HG03103 (cell line): Measurements from ENCODE around the gene VPS39.

Source experiments
- ATAC-seq: cut with Tn5 transposase; IDR thresholded peaks from one replicate; pipeline ENCODE4 v1.9.1; 2021; ENCODE audit warnings: low read depth; ENCODE audit not compliant: unreplicated experiment

The VPS39 gene

GRCh38 chr15:42148808-42149492, 59.2 kb downstream of the VPS39 start:
- no peak for ATAC-seq

DNA sequence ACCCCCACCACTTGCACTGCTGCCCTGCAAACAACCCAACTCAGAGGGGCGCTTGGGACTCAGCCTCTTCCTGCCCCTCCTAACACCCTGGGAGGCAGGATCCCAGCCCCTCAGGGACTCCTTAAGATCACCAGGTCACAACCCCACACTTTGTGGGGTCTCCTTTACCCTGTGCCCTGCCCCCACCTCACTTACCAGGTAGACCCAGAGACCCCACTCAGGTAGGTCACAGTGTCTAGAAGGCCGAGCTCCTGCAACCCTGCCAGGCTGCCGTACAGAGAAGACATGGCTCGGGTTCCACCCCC, 60.7 kb downstream of the VPS39 start:
- no peak for ATAC-seq

GRCh38 chr15:42146551-42147430, 61.3 kb downstream of the VPS39 start:
- no peak for ATAC-seq

- no peak for ATAC-seq
Observed at GRCh38 chr15:42145546-42146455, 62.3 kb downstream of the VPS39 start.

DNA sequence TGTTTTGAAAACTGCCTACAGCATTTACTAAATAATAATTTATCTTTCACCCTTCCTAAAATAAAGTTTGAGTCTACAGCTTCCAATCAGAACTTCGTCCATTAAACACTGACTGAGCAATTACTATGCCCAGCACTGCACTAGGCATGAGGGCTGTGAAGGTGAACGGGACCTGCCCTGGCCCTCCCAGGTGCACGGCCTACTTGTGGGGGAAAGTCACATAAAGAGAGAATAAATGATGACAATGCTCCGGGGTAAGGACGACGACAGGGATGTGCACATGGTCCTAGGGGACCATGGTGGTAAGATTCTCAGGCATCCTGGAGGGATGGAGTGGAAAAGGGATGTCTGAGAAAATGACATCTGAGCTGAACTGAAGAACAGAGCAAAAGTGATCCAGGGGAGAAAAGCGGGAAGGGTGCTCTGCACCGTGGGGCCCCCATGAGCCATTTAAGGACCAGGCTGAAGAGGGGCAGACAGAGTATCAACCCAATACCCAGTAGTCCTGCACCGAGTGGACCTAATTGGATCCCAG, 63.2 kb downstream of the VPS39 start:
- ATAC-seq = no peak

DNA sequence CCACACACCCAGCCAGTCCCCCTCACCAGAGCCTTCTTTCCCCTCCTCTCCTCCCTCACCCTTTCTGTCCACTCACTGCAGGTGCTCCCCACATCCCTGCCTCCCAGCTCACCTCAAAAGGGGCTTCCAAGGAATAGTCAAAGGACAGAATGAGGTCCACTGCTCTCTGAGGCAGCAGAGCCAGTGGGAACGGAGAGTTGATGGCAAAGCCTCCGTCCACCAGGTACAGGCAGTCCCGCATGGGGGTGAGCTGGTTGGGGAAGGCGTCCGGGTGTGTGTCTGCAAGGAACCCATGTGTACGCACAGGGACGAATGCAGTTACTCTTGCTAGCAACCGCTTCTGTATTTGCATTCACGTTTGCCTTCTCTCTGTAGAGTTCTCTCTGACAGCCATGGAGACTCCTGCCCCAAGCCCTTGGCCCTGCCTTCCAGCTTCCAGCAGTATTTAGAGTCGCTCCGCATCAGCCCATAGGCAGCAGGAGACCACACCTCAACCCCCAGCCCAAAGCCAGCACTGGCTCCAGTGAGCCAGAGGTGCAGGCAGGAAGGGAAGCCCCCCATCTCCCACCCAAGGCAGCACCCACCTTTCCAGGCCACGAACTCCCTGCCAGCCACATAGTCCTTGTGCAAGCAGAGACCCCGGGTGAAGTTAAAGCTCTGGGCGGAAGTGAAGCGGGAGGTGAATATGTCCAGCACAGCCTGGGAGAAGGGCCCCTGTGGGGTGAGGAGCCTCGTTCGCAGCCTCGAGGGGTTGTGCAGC, 64.1 kb downstream of the VPS39 start:
- ATAC-seq = no peak

GRCh38 chr15:42143356-42143755, 64.7 kb downstream of the VPS39 start:
- no peak for ATAC-seq

DNA sequence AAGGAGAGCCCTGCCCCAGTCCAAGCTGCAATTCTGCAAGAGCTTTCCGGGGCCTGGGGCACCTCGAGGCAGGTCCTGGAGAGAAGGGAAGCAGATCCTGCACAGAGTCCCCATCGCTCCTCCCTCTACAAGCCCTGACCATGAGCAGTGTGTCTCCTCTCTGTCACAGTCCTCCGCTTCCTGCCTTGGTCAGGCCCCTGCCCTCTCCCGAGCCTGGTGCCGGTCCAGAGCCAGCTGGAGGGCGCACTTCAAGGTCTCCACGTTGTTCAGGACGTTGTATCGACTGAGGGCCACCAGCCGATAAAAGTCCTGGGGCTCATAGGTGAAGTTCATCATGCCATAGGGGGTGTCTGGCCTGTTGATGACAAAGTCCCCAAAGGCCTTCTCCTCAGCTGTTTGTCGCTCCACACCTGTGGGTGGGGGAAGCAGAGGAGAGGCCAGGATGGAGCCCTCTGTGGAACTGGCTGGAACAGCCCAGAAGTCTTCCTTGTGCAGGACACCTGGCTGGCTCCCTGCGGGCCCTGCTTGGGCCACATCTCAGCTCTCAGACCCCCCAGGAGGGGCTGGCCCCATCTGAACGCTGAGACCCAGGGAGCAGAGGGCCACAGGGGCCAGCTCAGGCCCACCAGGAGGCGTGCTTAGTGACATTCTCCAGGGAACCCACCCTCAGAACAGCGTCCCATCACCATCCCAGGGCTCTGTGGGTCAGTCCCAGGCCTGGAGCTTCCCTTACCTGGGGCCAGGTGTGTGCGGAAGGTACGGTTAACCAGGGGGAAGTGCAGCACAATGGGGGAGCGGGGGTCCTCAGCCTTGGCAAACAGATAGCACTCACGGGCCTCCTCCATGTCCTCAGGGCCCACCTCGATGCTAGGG, 66.1 kb downstream of the VPS39 start:
- ATAC-seq = no peak

DNA sequence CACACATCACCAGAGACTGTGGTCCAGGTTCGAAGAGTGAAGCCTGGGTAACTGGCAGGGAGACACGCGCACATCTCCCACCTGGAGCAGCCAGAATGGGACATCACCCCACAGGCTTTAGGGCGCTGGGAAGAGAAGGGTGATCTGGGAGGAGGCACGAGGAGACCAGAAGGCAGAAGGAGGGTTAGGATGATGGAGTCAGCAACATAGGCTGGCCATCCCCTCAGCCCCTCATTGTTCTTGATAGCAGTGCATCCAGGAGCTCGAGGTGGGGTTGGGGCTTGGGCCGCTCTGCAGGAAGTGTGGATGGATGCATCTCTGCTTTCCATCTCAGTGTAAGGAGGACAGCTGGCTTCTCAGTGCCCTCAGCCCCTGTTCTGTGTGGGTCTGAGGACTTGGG, 66.9 kb downstream of the VPS39 start:
- no peak for ATAC-seq

GRCh38 chr15:42140383-42141070, 67.6 kb downstream of the VPS39 start:
- no peak for ATAC-seq

DNA sequence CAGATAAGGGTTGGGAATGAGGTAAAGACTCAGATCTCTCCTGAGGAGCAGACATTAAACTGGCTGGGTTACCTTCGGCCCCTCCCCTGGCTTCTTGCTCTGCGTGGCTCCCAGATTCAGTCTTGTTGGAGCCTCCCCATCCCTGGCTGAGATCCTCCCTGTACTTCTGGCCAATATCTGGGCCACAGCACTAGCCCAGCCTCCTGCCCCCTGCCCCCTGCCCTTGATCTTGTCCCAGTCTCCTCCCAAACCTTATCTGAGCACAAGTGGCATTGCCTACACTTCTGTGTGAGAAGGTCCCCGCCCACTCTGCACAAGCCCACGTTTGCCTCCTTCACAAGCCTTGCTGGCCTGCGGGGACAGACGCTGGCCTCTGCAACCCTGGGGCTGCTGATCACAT, 68.5 kb downstream of the VPS39 start:
- no peak for ATAC-seq

- ATAC-seq = no peak
Observed at GRCh38 chr15:42138968-42139386, 69.1 kb downstream of the VPS39 start.

DNA sequence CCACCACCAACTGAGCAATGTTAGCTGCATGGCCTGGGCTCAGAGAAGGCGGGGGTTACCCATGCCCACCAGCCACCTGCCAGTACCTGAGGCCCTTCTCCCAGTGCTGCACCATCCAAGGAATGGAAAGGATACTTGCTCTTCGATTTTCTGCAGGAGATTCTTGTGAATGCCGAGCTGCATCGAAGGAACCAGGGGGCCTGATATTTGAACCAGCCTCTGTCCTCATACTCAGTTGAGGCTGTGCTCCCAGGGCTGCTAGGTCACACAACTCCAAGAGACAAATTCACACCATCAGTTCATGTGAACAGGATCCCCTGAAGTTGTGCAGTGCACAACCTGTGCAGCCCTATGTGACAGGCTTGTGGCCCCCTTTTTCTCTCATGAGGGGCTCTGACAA, 69.7 kb downstream of the VPS39 start:
- ATAC-seq = no peak

DNA sequence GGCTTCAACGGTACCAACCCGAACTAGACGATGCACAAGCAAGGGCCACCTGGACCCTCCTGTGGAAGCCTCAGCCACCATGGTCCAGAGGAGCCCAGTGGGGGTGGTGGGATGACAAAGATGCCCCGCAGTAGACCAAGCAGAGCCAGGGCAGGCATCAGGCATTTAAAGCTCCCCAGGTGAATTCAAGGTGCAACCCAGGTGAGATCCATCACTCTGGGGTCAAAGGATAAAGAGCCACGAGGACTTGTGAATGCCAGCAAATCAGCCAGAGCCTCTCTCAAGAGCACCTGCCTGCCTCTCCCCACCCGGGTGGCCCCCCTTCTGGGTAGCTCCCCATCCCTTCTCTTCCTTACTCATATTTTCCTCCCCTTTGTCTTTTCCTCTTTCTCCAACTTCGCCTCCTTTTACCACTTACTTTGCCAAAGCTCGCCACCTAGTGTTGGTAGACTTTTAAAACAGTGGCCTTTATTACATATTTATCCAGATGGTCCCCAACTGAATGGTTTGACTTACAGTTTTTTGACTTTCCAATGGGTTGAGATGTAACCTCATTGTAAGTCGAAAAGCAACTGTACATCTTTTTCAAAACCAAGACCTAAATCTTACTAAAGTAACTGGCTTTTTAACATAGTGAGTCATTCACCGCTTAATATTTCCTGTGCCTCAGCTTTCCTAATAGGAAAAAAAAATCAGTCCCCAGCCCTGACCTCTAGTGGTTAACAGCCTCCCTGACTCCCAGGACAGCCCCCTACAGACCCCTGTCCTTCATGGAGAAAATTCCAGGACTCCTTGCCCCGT, 70.4 kb downstream of the VPS39 start:
- no peak for ATAC-seq

DNA sequence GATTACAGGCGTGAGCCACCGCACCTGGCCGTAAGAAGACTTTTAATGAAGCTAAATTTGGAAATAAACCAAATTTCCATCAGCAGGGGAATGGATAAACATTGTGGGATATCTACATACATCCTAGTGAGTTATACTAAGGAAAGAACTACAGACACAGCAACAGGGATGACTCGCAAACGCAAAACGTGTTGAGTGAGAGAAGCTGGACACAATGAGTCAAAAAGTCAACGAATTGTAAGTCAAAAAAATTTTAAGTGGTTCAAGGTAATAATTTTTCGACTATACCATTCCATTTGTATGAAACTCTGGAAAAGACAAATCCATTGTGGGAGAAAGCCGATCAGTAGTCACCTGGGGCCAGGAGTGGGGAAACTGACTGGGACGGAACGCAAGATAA, 71.6 kb downstream of the VPS39 start:
- no peak for ATAC-seq

DNA sequence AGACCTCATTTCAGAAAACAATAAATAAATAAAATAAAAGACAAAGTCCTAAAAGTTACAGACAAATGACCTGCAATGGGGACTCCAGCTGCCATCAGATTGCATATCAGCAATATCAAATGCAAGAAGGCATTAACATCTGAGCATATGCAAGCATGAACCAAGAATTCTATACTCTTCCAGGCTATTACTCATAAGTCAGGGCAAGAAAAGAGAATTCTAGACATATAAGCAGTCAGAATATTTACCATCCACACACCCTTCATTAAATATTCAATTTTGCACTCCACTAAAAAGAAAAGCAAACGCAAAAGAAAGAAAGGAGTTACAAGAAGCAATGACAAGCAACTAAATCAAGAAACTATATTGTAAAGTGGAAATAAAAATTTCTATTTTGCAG, 72.8 kb downstream of the VPS39 start:
- ATAC-seq = no peak

DNA sequence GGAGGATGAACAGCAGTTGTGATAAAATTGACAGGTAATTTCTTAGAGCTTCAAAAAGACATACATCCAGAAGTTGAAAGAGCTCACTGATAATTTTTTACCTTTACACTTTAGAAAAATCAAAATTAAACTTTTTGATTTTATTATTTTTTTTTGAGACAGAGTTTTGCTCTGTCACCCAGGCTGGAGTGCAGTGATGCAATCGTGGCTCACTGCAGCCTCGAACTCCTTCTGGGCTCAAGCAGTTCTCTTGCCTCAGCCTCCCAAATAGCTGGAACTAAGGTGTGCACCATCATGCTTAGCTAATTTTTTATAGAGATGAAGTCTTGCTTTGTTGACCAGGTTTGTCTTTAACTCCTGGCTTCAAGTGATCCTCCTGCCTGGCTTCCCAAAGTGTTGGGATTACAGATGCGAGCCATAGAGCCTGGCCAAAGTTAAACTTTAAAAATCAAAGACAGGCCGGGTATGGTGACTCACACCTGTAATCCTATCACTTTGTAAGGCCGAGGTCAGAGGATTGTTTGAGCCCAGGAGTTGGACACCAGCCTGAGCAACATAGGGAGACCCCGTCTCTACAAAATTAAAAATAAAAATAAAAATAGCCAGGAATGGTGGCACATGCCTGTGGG, 73.4 kb downstream of the VPS39 start:
- no peak for ATAC-seq
